Measurements from ENCODE around the gene TBKBP1. TPM values are rescaled to one million over a fixed set of nuclear protein-coding genes. Genes with fewer than 3 reads are reported as not detected.

TBKBP1 gene
- total RNA-seq, 4 donors from 2014 or later, result 3.1 to 12.7 (median 7.9) TPM

DNA sequence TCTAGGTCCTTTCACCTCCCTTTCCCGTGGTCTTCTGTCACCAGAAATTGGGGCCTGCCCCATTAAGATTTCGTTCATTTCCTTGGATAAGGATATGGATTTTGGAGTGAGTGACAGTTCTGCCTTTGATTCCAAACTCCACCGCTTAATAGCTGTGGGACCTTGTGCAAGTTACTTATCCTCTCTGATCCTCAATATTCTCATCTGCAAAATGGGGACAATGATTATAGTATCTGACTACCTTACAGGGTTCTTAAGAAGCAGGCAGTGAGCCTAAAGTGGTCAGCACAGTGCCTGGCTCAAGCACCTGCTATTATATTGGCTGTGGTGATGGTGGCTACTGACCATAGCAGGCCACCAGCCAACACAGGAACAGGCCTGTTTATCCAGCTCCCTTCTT lies 15.6 kb downstream of the TBKBP1 start:
- Histone ChIP-seq H3K36me3 (peaks cover 0 to 31% (median 6%) of the 10 kb centered on the region in 3 donors), H3K27me3 (peaks cover 0 to 30% (median 0%) of the 10 kb centered on the region in 4 donors), H3K27ac (no peak overlapping the region), H3K9me3 (no peaks in the 10 kb centered on the region), H3K4me3 (no peak overlapping the region), H3K4me1 (peaks cover 0 to 37% (median 13%) of the 10 kb centered on the region in 3 donors)
- intact Hi-C loops (cut with DNase I), result no loop called here
- DNase-seq, result no peak
- 86 to 90% methylated on average over 3 of the region's 3 CpGs for WGBS, 2 donors
- no peak for TF ChIP-seq POLR2A (IDR thresholded peaks at IDR 0.05)
- TF ChIP-seq, protein P1, sequence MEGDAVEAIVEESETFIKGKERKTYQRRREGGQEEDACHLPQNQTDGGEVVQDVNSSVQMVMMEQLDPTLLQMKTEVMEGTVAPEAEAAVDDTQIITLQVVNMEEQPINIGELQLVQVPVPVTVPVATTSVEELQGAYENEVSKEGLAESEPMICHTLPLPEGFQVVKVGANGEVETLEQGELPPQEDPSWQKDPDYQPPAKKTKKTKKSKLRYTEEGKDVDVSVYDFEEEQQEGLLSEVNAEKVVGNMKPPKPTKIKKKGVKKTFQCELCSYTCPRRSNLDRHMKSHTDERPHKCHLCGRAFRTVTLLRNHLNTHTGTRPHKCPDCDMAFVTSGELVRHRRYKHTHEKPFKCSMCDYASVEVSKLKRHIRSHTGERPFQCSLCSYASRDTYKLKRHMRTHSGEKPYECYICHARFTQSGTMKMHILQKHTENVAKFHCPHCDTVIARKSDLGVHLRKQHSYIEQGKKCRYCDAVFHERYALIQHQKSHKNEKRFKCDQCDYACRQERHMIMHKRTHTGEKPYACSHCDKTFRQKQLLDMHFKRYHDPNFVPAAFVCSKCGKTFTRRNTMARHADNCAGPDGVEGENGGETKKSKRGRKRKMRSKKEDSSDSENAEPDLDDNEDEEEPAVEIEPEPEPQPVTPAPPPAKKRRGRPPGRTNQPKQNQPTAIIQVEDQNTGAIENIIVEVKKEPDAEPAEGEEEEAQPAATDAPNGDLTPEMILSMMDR (IDR thresholded peaks at IDR 0.05), result no peak

DNA sequence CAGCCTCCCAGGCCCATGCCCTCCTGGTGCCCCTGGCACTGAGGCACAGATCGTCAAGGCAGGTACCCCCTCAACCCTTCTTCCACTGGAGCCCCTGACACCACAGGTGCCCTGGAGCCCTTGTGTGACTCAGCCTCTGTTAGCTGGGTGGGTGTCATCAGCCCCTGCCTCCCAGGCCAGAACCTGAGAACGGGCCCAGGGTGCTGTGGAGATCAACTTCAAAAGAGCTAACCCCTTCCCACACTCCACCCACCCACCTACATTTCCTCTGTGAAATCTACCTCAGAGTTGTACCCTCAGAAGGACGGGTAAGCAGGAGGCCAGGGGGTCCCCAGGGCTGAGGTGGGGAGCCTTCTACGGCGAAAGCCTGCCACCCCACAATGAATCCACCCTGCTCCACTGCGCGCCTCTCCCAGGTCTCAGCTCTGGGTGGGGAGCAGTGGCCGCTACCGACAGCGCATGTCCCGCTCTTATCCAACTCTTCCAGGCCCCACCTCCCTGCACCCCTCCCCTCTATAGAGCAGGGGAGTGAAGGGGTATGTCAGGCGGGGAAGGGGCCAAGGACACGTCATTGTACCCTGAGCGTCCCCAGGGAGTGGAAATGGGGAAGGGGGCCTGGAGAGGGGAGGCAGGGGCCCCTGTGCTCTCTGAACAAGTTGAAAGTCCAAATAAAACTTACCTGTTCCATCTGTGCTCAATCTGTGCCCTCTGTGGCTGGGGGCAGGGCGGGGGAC lies 17.6 kb downstream of the TBKBP1 start:
- peaks cover 0 to 26% (median 7%) of the 10 kb centered on the region in 3 donors for H3K4me1 ChIP-seq
- H3K4me3 ChIP-seq, result no peak overlapping the region
- DNase-seq, result no peak
- H3K27ac ChIP-seq, result no peak overlapping the region
- H3K27me3 ChIP-seq, result peaks cover 0 to 36% (median 0%) of the 10 kb centered on the region in 4 donors
- peaks cover 0 to 28% (median 6%) of the 10 kb centered on the region in 3 donors for H3K36me3 ChIP-seq
- no peaks in the 10 kb centered on the region for H3K9me3 ChIP-seq
- 99% methylated on average over 11 of the region's 15 CpGs; no CpG with 5 or more reads in 1 of the 2 donors for WGBS, 2 donors
- TF ChIP-seq POLR2A (IDR thresholded peaks at IDR 0.05), result no peak
- TF ChIP-seq, protein P1 (IDR thresholded peaks at IDR 0.05), result no peak
- intact Hi-C loops (cut with DNase I), result loop anchor here (10.0 kb wide), 1 partner anchor 83 kb away; no protein-coding TSS in a partner anchor

DNA sequence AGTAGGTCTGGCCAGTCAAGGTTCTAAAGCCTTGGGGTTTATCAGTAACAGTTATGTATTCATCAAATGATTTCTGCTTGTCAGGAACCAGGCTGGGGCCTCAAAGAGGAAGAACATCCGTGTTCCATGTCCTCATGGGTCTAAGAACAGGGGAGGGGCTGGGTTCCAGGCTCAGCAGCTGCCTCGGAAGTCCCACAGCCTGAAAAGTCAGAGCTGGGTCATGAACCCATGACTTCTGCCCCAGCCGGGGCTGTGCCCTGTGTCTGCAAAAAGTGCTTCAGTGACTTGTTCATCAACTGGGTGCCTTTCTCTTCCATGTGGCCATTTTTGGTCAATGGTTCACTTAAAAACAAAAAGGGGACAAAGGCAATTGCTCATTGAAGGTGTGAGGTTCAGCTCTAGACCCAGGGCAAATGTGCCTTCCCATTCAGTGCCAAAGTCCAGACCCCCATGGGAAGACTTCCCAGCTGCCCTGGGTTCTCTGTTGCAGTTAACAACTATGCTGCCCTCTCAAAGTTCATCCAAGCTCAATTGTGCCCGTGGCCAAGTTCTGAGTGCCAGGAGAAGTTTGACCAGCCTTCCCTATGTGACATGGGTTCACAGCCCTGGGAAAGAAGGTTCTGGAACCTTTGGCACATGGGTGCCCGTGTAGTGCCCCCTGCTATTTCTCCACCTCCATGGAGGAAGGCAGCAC lies 18.5 kb downstream of the TBKBP1 start:
- H3K27ac ChIP-seq, result no peak overlapping the region
- H3K4me3 ChIP-seq, result no peak overlapping the region
- peaks cover 0 to 17% (median 0%) of the 10 kb centered on the region in 3 donors for H3K4me1 ChIP-seq
- H3K27me3 ChIP-seq, result peaks cover 0 to 42% (median 0%) of the 10 kb centered on the region in 4 donors
- TF ChIP-seq, protein P1 (IDR thresholded peaks at IDR 0.05), result no peak
- no peak for TF ChIP-seq POLR2A (IDR thresholded peaks at IDR 0.05)
- WGBS, 2 donors, result 42 to 60% methylated on average over 3 to 4 of the region's 5 CpGs
- no peaks in the 10 kb centered on the region for H3K9me3 ChIP-seq
- intact Hi-C loops (cut with DNase I), result loop anchor here (10.0 kb wide), 1 partner anchor 82 kb away; no protein-coding TSS in a partner anchor
- H3K36me3 ChIP-seq, result peaks cover 0 to 28% (median 6%) of the 10 kb centered on the region in 3 donors
- DNase-seq, result no peak

DNA sequence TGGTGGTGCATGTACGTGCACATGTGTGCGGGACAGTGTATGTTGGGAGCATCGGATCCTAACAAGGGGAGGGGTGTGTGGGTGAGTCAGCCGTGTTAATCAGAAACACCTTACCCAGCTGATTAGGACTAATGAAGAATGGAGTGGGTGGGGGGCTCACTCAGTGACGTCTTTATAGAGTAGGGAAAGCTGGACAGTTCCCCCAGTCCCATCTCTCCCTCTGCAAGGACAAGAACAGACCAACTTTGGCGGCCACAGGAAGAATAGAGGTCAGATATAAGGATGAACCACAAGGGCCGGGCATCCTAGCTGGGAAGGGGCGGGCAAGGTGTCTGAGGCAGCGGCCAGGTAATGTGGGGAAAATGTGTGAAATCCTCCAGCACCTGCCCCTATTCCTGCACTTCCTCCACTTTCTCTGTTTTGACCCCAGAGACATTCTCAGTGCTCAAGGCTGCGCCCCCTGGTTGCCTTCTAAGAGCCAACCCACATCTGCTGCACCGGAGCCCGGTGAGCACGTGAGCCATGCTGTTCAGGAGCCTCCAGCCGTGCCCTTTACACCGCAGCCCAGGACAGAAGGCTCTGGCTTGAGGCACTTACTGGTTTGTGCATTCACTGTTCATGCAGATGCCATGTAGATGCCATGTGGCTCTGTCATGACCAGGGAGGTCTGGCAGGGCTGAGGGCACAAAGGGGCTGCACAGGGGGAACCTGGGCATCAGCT lies 20.2 kb downstream of the TBKBP1 start:
- H3K27me3 ChIP-seq, result peaks cover 0 to 59% (median 0%) of the 10 kb centered on the region in 4 donors
- H3K4me3 ChIP-seq, result no peak overlapping the region
- H3K36me3 ChIP-seq, result peaks cover 0 to 25% (median 6%) of the 10 kb centered on the region in 3 donors
- 38 to 51% methylated on average over 8 to 15 of the region's 15 CpGs for WGBS, 2 donors
- intact Hi-C loops (cut with DNase I), result loop anchor here (10.0 kb wide), 1 partner anchor 81 kb away; no protein-coding TSS in a partner anchor
- peaks cover 0 to 3% (median 0%) of the 10 kb centered on the region in 3 donors for H3K4me1 ChIP-seq
- no peak overlapping the region for H3K27ac ChIP-seq
- no peak for TF ChIP-seq POLR2A (IDR thresholded peaks at IDR 0.05)
- no peaks in the 10 kb centered on the region for H3K9me3 ChIP-seq
- DNase-seq, result no peak

DNA sequence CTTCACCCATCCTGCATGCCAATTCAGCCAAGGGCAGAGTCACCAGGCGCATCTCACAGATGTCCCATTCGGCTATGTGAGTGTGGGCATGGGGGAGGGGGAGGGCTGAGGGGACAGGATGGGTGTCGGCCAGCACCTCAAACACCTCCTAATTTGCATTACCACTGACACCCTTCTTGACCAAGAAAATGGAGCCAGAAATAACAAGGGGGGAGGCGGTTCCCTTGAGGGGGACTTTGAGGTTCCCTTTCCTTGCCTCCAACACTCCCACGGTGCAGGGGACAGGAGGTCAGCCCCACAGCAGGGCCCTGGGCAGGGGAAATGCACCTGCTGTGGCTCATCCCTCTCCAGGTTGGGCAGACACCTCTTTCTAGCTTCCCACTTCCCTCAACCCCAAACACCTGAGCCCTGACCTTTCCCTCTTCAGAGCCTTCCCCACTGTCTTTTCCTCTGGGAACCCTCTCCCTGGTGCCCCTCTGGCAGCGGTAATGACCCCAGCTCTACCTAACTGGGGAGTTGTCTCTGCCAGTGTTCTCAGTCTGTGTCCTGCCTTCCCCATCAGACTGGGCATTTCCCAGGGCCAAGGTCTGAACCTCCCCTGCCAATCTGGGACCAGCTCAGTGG lies 20.9 kb downstream of the TBKBP1 start:
- DNase-seq, result no peak
- Histone ChIP-seq H3K4me1 (peaks cover 0 to 5% (median 0%) of the 10 kb centered on the region in 3 donors), H3K4me3 (no peak overlapping the region), H3K36me3 (peaks cover 0 to 17% (median 6%) of the 10 kb centered on the region in 3 donors), H3K9me3 (no peaks in the 10 kb centered on the region), H3K27me3 (peaks cover 0 to 66% (median 0%) of the 10 kb centered on the region in 4 donors), H3K27ac (no peak overlapping the region)
- intact Hi-C loops (cut with DNase I), result loop anchor here (10.0 kb wide), 1 partner anchor 80 kb away; no protein-coding TSS in a partner anchor
- 46 to 54% methylated on average over 3 of the region's 6 CpGs for WGBS, 2 donors
- no peak for TF ChIP-seq POLR2A (IDR thresholded peaks at IDR 0.05)
- TF ChIP-seq, protein P1 (IDR thresholded peaks at IDR 0.05), result no peak

Data from esophagus squamous epithelium (tissue), 5 donors.